Prostate gland (tissue), 2 donors: Measurements from ENCODE around the gene COPS7B. TPM values are rescaled to one million over a fixed set of nuclear protein-coding genes. Genes with fewer than 3 reads are reported as not detected.

ENCODE experiments used
- DNase-seq: peaks from one replicate; pipeline ENCODE4 v3.0.0-alpha.2; 2019; ENCODE audit warnings: low spot score
- H3K27ac ChIP-seq, 2 donors: fragments of 200-600 bp; sonication (generic); 2 replicates each; pipeline ENCODE4 v1.5.1; 2017 to 2019
- H3K27me3 ChIP-seq: fragments of 200-600 bp; sonication (generic); replicated peaks from 2 replicates; pipeline ENCODE4 v1.5.1; 2019; ENCODE audit not compliant: insufficient read depth
- H3K36me3 ChIP-seq, 2 donors: fragments of 200-600 bp; sonication (generic); 1 replicate in 1 of 2; 2 replicates in 1 of 2; pipeline versions ENCODE4 v1.5.1 to v1.8.1; 2017 to 2019
- H3K4me1 ChIP-seq: fragments of 200-600 bp; sonication (generic); replicated peaks from 2 replicates; pipeline ENCODE4 v1.5.1; 2019
- H3K4me3 ChIP-seq, 2 donors: fragments of 200-600 bp; sonication (generic); 2 replicates each; pipeline ENCODE4 v1.5.1; 2017 to 2019
- H3K9me3 ChIP-seq: fragments of 200-600 bp; sonication (generic); 2 replicates; pipeline ENCODE4 v1.5.1; 2017
- POLR2A ChIP-seq: fragments of 450-650 bp; IDR thresholded peaks from one replicate; pipeline ENCODE4 v1.6.1; 2016; ENCODE audit warnings: antibody characterized with exemption, mild to moderate bottlenecking
- POLR2AphosphoS5 ChIP-seq: sonication (generic); formaldehyde crosslinking; IDR thresholded peaks from one replicate; pipeline ENCODE4 v1.6.1; 2017; ENCODE audit warnings: antibody characterized with exemption
- WGBS: methylation state at CpG from one replicate; pipeline ENCODE4 v1.1.5; 2018; 5-methylcytosine and 5-hydroxymethylcytosine counted together
- intact Hi-C: fragments of 100-400 bp; cut with DNase I; formaldehyde crosslinking; loops from one replicate; pipeline ENCODE4 v1.14.2; 2022
- total RNA-seq, 2 donors: library from RNA; depleted of rRNA; stranded (reverse); fragments of >200 nt; gene quantifications; one replicate each; pipeline ENCODE4 v1.1.0, GENCODE V29; 2016
- TF ChIP-seq, protein P1 (sequence below), 4 experiments: fragments of 200-600 bp in 2 of 4; fragments of 450-650 bp in 2 of 4; sonication (generic) in 2 of 4; IDR thresholded peaks; 1 replicate in 3 of 4; 2 replicates in 1 of 4; pipeline ENCODE4 v1.5.1; 2016 to 2019; ENCODE audit warnings: antibody characterized with exemption in 4 of 4, mild to moderate bottlenecking in 2 of 4, moderate library complexity in 2 of 4

Gene COPS7B
- total RNA-seq, 2 donors from 2014 or later, result 20.4 to 42.7 TPM

DNA sequence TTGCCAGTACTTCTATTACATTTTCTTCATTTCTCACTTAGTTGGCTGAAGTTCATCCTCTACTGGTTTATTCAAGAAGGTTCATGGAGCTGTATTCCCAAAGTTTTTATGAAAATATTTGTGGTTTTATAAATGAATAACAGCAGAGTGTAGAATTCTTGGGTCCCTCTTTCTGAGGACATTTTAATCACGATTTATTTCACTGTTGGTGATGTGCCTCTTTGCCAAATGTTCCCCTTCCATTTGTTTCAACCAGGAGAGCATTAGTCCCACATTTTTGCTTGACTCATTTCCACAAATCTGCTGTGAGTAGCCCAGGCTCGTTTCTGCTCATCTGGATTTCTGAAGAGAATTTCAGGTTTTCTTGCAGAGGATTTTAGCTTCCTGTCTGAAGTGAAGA lies 20.8 kb downstream of the COPS7B start:
- TF ChIP-seq POLR2AphosphoS5, result no peak
- TF ChIP-seq POLR2A, result no peak
- TF ChIP-seq, protein P1, sequence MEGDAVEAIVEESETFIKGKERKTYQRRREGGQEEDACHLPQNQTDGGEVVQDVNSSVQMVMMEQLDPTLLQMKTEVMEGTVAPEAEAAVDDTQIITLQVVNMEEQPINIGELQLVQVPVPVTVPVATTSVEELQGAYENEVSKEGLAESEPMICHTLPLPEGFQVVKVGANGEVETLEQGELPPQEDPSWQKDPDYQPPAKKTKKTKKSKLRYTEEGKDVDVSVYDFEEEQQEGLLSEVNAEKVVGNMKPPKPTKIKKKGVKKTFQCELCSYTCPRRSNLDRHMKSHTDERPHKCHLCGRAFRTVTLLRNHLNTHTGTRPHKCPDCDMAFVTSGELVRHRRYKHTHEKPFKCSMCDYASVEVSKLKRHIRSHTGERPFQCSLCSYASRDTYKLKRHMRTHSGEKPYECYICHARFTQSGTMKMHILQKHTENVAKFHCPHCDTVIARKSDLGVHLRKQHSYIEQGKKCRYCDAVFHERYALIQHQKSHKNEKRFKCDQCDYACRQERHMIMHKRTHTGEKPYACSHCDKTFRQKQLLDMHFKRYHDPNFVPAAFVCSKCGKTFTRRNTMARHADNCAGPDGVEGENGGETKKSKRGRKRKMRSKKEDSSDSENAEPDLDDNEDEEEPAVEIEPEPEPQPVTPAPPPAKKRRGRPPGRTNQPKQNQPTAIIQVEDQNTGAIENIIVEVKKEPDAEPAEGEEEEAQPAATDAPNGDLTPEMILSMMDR (IDR thresholded peaks at IDR 0.05), result no peak
- DNase-seq, result no peak
- Histone ChIP-seq H3K4me1 (no peaks in the 10 kb centered on the region), H3K4me3 (no peak overlapping the region), H3K36me3 (peaks cover 0 to 6% of the 10 kb centered on the region in 2 donors), H3K27ac (no peak overlapping the region), H3K9me3 (no peaks in the 10 kb centered on the region), H3K27me3 (no peaks in the 10 kb centered on the region)
- 58% methylated on average over 2 of the region's 2 CpGs for WGBS
- intact Hi-C loops, result no loop called here

DNA sequence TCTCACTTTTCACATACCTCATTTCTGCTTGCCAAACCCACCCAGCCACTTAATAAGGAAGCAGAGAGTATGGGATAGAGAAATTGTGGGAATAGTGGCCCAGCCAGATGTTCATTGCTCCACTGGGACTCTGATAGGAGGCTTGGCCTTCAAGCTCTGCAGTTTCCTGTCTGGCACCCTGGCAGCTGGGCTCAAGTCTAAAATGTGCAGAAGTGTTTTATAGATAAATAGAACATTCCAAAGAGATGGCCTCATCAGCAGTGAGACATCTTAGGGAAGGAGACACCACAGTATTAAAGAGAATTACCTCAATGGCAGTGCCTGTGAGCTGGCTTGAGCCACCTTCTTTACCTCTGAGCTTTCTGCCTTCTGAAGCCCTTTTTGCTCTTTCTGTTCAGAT lies 24.7 kb downstream of the COPS7B start:
- Histone ChIP-seq H3K9me3 (no peaks in the 10 kb centered on the region), H3K27me3 (no peaks in the 10 kb centered on the region), H3K4me3 (no peak overlapping the region), H3K27ac (no peak overlapping the region), H3K4me1 (no peaks in the 10 kb centered on the region), H3K36me3 (peaks cover 0 to 6% of the 10 kb centered on the region in 2 donors)
- TF ChIP-seq POLR2A, result no peak
- no peak for TF ChIP-seq POLR2AphosphoS5
- TF ChIP-seq, protein P1 (IDR thresholded peaks at IDR 0.05), result no peak
- no peak for DNase-seq
- intact Hi-C loops, result no loop called here

DNA sequence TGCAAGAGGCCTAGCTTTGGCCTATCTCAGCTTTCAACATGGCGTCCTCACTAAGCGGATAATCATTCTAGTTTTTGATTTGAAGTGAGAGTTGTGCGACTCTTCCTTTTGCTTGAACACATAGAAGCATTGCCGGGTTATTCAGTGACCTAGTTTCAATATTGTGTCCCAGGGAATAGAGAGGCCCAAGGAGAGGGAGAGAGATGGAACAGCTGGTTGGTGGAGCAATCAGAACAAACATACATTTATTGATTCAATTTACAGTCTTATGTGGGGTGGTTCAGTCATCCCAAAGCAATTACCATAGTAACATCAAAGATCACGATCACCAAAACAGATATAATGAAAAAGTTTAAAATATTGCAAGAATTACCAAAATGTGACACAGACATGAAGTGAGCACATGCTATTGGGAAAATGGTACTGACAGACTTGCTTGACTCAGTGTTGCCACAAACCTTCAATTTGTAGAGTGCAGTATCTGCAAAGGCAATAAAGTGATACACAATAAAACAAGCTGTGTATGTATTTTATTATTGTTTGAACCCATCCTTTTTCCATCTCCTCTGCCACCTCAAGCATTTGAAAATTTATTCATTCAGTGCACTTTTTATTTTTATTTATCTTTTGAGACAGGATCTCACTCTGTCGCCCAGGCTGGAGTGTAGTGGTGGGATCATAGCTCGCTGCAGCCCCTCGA lies 30.2 kb downstream of the COPS7B start:
- no peaks in the 10 kb centered on the region for H3K36me3 ChIP-seq
- no peaks in the 10 kb centered on the region for H3K27me3 ChIP-seq
- DNase-seq, result no peak
- intact Hi-C loops, result no loop called here
- no peak overlapping the region for H3K27ac ChIP-seq
- WGBS, result 82% methylated on average over 8 of the region's 8 CpGs
- TF ChIP-seq POLR2A (no peak), POLR2AphosphoS5 (no peak)
- TF ChIP-seq, protein P1 (IDR thresholded peaks at IDR 0.05), result no peak
- no peak overlapping the region for H3K4me3 ChIP-seq
- no peaks in the 10 kb centered on the region for H3K4me1 ChIP-seq
- no peaks in the 10 kb centered on the region for H3K9me3 ChIP-seq

DNA sequence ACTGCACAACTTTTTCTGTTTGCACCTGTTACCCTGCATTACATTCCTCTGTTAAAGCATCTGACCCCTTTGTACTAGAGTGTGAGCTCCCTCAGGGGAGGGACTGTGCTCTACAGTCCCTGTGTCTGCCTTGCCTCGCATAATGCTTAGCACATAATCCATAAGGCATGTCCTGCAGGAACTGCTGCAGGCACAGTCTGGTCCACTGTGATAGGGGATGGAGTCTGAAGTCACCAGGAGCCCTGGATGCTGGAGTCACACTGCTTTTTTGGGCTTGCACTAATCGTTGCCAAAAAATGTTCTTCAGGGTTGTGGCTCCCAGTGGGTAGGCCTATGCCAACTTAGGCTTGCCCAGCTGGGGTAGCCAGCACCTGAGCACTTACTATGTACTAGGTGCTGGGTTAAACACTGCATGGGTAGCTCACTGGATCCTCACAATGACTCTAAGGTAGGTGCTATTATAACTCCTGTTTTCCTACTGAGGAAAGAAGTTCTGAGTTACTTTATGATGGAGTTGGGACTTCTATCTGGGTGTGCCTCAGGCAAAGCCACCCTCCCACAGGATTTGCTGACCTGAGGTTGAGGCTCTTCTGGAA lies 33.3 kb downstream of the COPS7B start:
- Histone ChIP-seq H3K9me3 (no peaks in the 10 kb centered on the region), H3K27me3 (no peaks in the 10 kb centered on the region), H3K27ac (no peak overlapping the region), H3K4me3 (no peak overlapping the region), H3K36me3 (no peaks in the 10 kb centered on the region), H3K4me1 (no peaks in the 10 kb centered on the region)
- TF ChIP-seq, protein P1 (IDR thresholded peaks at IDR 0.05), result no peak
- TF ChIP-seq POLR2A (no peak), POLR2AphosphoS5 (no peak)
- DNase-seq, result no peak
- intact Hi-C loops, result no loop called here
- WGBS, result 84% methylated on average over 2 of the region's 2 CpGs

DNA sequence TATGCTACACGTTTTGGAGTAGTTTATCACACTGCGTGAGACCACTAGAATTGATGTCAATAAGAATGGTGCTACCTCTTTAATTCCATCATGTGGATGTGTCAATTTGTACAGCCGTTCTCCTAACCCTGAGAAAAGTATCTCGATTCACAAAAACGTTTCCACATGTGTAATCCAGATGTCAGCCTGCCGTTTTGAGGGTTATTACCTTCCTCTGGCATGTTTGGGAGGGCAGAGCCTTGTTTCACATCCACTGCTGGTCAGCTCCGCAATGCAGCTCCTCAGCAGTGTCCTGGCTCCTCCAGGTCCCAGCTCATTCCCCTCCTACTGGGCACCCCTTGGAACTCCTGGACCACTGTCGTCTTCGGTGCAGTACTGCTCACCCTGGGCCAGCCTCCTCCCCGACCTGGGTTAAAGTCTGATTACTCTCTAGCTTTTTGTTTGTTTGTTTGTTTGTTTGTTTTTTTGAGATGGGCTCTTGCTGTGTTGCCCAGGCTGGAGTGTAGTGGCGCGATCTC lies 34.6 kb downstream of the COPS7B start:
- Histone ChIP-seq H3K27ac (no peak overlapping the region), H3K27me3 (no peaks in the 10 kb centered on the region), H3K36me3 (no peaks in the 10 kb centered on the region), H3K9me3 (no peaks in the 10 kb centered on the region), H3K4me1 (no peaks in the 10 kb centered on the region), H3K4me3 (no peak overlapping the region)
- WGBS, result 70% methylated on average over 12 of the region's 12 CpGs
- intact Hi-C loops, result no loop called here
- DNase-seq, result no peak
- TF ChIP-seq, protein P1 (IDR thresholded peaks at IDR 0.05), result no peak
- TF ChIP-seq POLR2AphosphoS5, result no peak
- no peak for TF ChIP-seq POLR2A
